OCI-LY7 (cell line): Measurements from ENCODE around the gene CLEC3B. TPM values are rescaled to one million over a fixed set of nuclear protein-coding genes. Genes with fewer than 3 reads are reported as not detected.
"Not testable (repeated sequence)": the region's sequence is repeated elsewhere in the genome, so short reads cannot be mapped to it uniquely, and the experiment has no call there.

ENCODE experiments used
- BruUV-seq: library from RNA; stranded (reverse); fragments of 400-500 nt; replicated peaks from 2 replicates; lab custom pipeline; 2021; lab: Mats Ljungman, UMichigan
- CTCF ChIA-PET: fragments of 300-600 bp; sonication (Branson Sonifier 250); formaldehyde crosslinking; loops from one replicate; lab custom pipeline; 2022; ENCODE audit warnings: antibody characterized with exemption; ENCODE audit not compliant: unreplicated experiment; lab: Charles Lee
- POLR2A ChIA-PET: fragments of 300-600 bp; sonication (Branson Sonifier 250); formaldehyde crosslinking; loops from one replicate; lab custom pipeline; 2022; ENCODE audit warnings: antibody characterized with exemption; lab: Charles Lee
- DNase-seq: peaks from one replicate; pipeline ENCODE4 v3.0.0-alpha.2; 2015; ENCODE audit warnings: low spot score
- H2AFZ ChIP-seq: fragments of 200-600 bp; sonication (generic), shearing (Covaris generic); 2 replicates; pipeline ENCODE4 v1.6.1; 2014; ENCODE audit warnings: mild to moderate bottlenecking, antibody characterized with exemption, low read length, moderate library complexity
- H3K27ac ChIP-seq: fragments of 200-600 bp; sonication (generic); 2 replicates; pipeline ENCODE4 v1.5.1; 2014; ENCODE audit warnings: mixed run types, low read depth, mild to moderate bottlenecking, moderate library complexity, low read length, inconsistent platforms; ENCODE audit not compliant: poor library complexity, severe bottlenecking
- H3K36me3 ChIP-seq: fragments of 200-600 bp; sonication (generic); 2 replicates; pipeline ENCODE4 v1.6.1; 2014; ENCODE audit warnings: mild to moderate bottlenecking, antibody characterized with exemption, low read length, moderate library complexity, mixed read lengths; ENCODE audit not compliant: insufficient read depth
- H3K4me1 ChIP-seq: fragments of 200-600 bp; sonication (generic); 2 replicates; pipeline ENCODE4 v1.5.1; 2014; ENCODE audit warnings: mild to moderate bottlenecking, low read length; ENCODE audit not compliant: insufficient read depth, poor library complexity, severe bottlenecking
- H3K4me2 ChIP-seq: fragments of 200-600 bp; sonication (generic); 2 replicates; pipeline ENCODE4 v1.6.1; 2014; ENCODE audit warnings: mild to moderate bottlenecking, low read length
- H3K4me3 ChIP-seq: fragments of 200-600 bp; sonication (generic); 2 replicates; pipeline ENCODE4 v1.5.1; 2014; ENCODE audit warnings: mild to moderate bottlenecking, low read depth, low read length; ENCODE audit not compliant: poor library complexity, severe bottlenecking
- H3K79me2 ChIP-seq: fragments of 200-600 bp; sonication (generic); 2 replicates; pipeline ENCODE4 v1.6.1; 2016; ENCODE audit warnings: low read depth, mild to moderate bottlenecking, low read length, moderate library complexity, mixed read lengths; ENCODE audit not compliant: insufficient read depth
- H3K9me2 ChIP-seq: fragments of 200-600 bp; sonication (generic); 2 replicates; pipeline ENCODE4 v1.6.1; 2016; ENCODE audit warnings: mild to moderate bottlenecking, low read length, mixed read lengths; ENCODE audit not compliant: insufficient read depth
- H3K9me3 ChIP-seq: fragments of 200-600 bp; sonication (generic); 2 replicates; pipeline ENCODE4 v1.6.1; 2014; ENCODE audit warnings: mild to moderate bottlenecking, mixed run types, low read length, mixed read lengths
- H4K20me1 ChIP-seq: fragments of 200-600 bp; sonication (generic); 2 replicates; pipeline ENCODE4 v1.6.1; 2014; ENCODE audit warnings: mild to moderate bottlenecking, antibody characterized with exemption, low read length, moderate library complexity, mixed read lengths; ENCODE audit not compliant: insufficient read depth
- CTCF ChIP-seq: fragments of 200-600 bp; sonication (generic); conservative IDR thresholded peaks from 2 replicates; pipeline ENCODE4 v1.5.1; 2014; ENCODE audit warnings: mild to moderate bottlenecking, antibody characterized with exemption, low read length, moderate library complexity, mixed read lengths
- EZH2phosphoT487 ChIP-seq: fragments of 200-600 bp; sonication (generic); IDR thresholded peaks from 2 replicates; pipeline ENCODE4 v1.6.1; 2018; ENCODE audit warnings: low read depth, borderline replicate concordance, mild to moderate bottlenecking, mixed run types, antibody characterized with exemption, low read length, moderate library complexity, mixed read lengths
- intact Hi-C: fragments of 100-400 bp; cut with micrococcal nuclease; formaldehyde crosslinking; loops from one replicate; pipeline ENCODE4 v1.10.0; 2022; ENCODE audit not compliant: unreplicated experiment
- total RNA-seq, 2 experiments: library from RNA; depleted of rRNA in 1 of 2; stranded (reverse); fragments of >200 nt in 1 of 2; shearing (Covaris generic) in 1 of 2; gene quantifications; 2 replicates each; pipeline ENCODE4 v1.2.3, GENCODE V29; 2014 to 2022

The CLEC3B gene
- total RNA-seq, 2 experiments from 2014 or later: 1.3 TPM; not detected in 1

- Histone ChIP-seq H3K9me2 (no peaks in the 10 kb centered on the region), H3K36me3 (no peaks in the 10 kb centered on the region), H3K4me2 (no peak overlapping the region), H3K4me1 (no peaks in the 10 kb centered on the region), H2AFZ (no peak overlapping the region), H3K27ac (no peak overlapping the region), H4K20me1 (no peaks in the 10 kb centered on the region), H3K79me2 (no peaks in the 10 kb centered on the region), H3K4me3 (no peak overlapping the region), H3K9me3 (no peaks in the 10 kb centered on the region)
- ChIA-PET POLR2A (no interaction called here), CTCF (no interaction called here)
- no TSS peak for BruUV-seq
- DNase-seq: no peak
- TF ChIP-seq EZH2phosphoT487 (no peak), CTCF (no peak)
- intact Hi-C loops: no loop called here
Observed at GRCh38 chr3:45048244-45048643, 22.1 kb downstream of the CLEC3B start.

DNA sequence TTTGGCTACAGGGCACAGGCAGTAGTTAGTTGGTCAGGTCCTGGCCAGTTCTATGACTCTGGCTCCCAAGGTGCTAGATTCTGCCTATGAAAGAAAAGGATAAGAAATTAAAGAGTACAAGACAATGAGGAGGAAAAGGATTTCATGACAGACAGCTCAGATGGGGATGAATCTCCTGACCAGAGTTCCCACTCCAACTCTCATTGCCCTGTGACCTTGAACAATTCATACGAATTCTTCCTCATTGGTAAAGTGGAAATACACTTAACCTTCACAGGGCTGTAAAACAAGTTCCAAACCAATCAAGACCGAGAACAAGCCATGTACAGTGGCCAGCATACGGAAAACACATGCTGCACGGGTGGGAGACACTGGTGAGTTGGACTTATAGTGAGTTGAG, 23.7 kb downstream of the CLEC3B start:
- no peak for TF ChIP-seq CTCF
- intact Hi-C loops: no loop called here
- CTCF ChIA-PET: interaction anchor here (1.0 kb wide), 1 partner anchor 8 kb away, joined by 4 read pairs; no protein-coding TSS in a partner anchor
- DNase-seq: no peak
- Histone ChIP-seq H3K4me1 (no peaks in the 10 kb centered on the region), H3K79me2 (no peaks in the 10 kb centered on the region), H3K27ac (no peak overlapping the region), H3K9me3 (no peaks in the 10 kb centered on the region), H3K4me3 (no peak overlapping the region), H3K4me2 (no peak overlapping the region), H3K9me2 (no peaks in the 10 kb centered on the region), H4K20me1 (no peaks in the 10 kb centered on the region), H2AFZ (no peak overlapping the region), H3K36me3 (no peaks in the 10 kb centered on the region)
- POLR2A ChIA-PET: no interaction called here
- BruUV-seq: no TSS peak

DNA sequence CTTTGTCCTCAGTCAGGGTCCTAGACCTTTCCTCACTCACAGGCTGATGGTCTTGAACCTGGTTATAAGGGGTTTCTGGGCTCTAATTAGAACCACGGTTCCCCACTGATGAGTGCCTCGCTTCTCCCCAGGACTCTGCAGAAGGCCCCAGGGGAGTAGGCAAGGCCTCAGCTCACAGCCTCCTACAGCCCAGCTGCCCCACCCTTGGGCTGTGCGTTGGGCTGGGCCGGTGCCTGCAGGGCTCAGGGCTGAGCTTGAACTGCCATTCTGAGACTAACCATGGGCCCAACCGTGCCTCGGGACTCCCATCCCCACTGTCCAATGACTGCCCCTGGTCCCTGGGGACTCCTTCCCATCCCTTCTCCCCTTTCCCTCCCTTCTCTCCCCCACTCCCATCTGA, 25.6 kb downstream of the CLEC3B start:
- Histone ChIP-seq H3K36me3 (no peaks in the 10 kb centered on the region), H3K9me2 (no peaks in the 10 kb centered on the region), H3K4me2 (no peak overlapping the region), H3K4me1 (no peaks in the 10 kb centered on the region), H3K27ac (no peak overlapping the region), H4K20me1 (no peaks in the 10 kb centered on the region), H2AFZ (no peak overlapping the region), H3K79me2 (no peaks in the 10 kb centered on the region), H3K9me3 (no peaks in the 10 kb centered on the region), H3K4me3 (no peak overlapping the region)
- no peak for DNase-seq
- no peak for TF ChIP-seq EZH2phosphoT487
- intact Hi-C loops: no loop called here
- ChIA-PET CTCF (no interaction called here), POLR2A (no interaction called here)
- no TSS peak for BruUV-seq

DNA sequence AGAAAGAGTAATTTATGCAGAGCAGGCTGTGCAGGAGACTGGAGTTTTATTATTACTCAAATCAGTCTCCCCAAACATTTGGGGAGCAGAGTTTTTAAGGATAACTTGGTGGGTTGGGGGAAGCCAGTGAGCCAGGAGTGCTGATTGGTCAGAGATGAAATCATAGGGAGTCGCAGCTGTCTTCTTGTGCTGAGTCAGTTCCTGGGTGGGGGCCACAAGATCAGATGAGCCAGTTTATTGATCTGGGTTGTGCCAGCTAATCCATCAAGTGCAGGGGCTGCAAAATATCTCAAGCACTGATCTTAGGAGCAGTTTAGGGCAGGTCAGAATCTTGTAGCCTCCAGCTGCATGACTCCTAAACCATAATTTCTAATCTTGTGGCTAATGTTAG, 27.7 kb downstream of the CLEC3B start:
- H3K9me2 ChIP-seq, H3K4me3 ChIP-seq, H4K20me1 ChIP-seq, H3K4me1 ChIP-seq, H3K27ac ChIP-seq, H3K79me2 ChIP-seq, CTCF ChIA-PET, H3K36me3 ChIP-seq, POLR2A ChIA-PET, BruUV-seq, DNase-seq, H2AFZ ChIP-seq, H3K9me3 ChIP-seq, intact Hi-C loops, H3K4me2 ChIP-seq: not testable (repeated sequence)
